Keratinocyte (primary cell): ENCODE data around the gene PCDHGB3.

Experiments
- EZH2 ChIP-seq: IDR thresholded peaks from one replicate; pipeline ENCODE4 v1.6.1; 2012; ENCODE audit warnings: inconsistent platforms, mild to moderate bottlenecking, low read length, moderate library complexity
- TF ChIP-seq, protein P1 (sequence below), 3 experiments: IDR thresholded peaks in 1 of 3; conservative IDR thresholded peaks in 1 of 3; optimal IDR thresholded peaks in 1 of 3; 2 replicates in 2 of 3; 3 replicates in 1 of 3; pipeline versions ENCODE3 to v1.5.1; 2011; ENCODE audit warnings: low read length in 3 of 3, mild to moderate bottlenecking in 3 of 3, moderate library complexity in 2 of 3, control low read depth in 1 of 3, inconsistent platforms in 1 of 3; ENCODE audit not compliant: insufficient read depth in 2 of 3; ENCODE audit errors: extremely low read depth in 1 of 3

DNA sequence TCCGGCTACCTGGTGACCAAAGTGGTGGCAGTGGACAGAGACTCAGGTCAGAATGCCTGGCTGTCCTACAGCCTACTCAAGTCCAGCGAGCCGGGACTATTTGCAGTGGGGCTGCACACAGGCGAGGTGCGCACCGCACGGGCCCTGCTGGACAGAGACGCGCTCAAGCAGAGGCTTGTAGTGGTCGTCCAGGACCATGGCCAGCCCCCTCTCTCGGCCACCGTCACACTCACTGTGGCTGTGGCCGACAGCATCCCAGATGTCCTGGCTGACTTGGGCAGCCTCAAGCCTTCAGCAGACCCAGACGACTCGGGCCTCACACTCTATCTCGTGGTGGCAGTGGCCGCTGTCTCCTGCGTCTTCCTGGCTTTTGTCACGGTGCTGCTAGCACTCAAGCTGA lies 13.1 kb upstream of the PCDHGB3 start:
- TF ChIP-seq, protein P1, sequence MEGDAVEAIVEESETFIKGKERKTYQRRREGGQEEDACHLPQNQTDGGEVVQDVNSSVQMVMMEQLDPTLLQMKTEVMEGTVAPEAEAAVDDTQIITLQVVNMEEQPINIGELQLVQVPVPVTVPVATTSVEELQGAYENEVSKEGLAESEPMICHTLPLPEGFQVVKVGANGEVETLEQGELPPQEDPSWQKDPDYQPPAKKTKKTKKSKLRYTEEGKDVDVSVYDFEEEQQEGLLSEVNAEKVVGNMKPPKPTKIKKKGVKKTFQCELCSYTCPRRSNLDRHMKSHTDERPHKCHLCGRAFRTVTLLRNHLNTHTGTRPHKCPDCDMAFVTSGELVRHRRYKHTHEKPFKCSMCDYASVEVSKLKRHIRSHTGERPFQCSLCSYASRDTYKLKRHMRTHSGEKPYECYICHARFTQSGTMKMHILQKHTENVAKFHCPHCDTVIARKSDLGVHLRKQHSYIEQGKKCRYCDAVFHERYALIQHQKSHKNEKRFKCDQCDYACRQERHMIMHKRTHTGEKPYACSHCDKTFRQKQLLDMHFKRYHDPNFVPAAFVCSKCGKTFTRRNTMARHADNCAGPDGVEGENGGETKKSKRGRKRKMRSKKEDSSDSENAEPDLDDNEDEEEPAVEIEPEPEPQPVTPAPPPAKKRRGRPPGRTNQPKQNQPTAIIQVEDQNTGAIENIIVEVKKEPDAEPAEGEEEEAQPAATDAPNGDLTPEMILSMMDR (optimal IDR thresholded peaks at IDR 0.05 in 1 of 3, IDR thresholded peaks at IDR 0.05 in 1 of 3, conservative IDR thresholded peaks at IDR 0.05 in 1 of 3; ENCODE audit: extremely low read depth in 1 of 3, insufficient read depth in 2 of 3, low read length in 3 of 3): no peak
- TF ChIP-seq EZH2: no peak
